GM19099 (cell line): Measurements from ENCODE around the gene ANKZF1.

Experiments
- POLR2A ChIP-seq: IDR thresholded peaks from 3 replicates; pipeline ENCODE4 v1.6.1; 2011; ENCODE audit warnings: low read depth; ENCODE audit not compliant: insufficient read length; ENCODE audit errors: extremely low read depth

Gene ANKZF1

DNA sequence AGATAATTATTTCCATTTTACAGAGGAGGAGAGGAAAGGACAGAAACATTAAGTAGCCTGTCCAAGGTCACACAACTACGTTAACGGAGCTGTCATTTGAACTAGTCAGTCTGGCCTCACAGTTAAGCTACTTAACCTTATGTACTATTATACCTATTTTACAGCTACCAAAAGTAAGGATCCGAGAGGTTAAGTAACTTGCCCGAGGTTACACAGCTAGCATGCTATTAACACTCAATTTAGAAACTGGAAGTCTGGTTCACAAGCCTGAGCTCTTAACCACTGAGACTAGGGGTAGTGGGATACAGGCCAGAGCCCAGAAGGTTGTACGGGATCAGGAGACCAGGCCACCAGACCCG is 15.2 kb downstream of the ANKZF1 start:
- no peak for TF ChIP-seq POLR2A

DNA sequence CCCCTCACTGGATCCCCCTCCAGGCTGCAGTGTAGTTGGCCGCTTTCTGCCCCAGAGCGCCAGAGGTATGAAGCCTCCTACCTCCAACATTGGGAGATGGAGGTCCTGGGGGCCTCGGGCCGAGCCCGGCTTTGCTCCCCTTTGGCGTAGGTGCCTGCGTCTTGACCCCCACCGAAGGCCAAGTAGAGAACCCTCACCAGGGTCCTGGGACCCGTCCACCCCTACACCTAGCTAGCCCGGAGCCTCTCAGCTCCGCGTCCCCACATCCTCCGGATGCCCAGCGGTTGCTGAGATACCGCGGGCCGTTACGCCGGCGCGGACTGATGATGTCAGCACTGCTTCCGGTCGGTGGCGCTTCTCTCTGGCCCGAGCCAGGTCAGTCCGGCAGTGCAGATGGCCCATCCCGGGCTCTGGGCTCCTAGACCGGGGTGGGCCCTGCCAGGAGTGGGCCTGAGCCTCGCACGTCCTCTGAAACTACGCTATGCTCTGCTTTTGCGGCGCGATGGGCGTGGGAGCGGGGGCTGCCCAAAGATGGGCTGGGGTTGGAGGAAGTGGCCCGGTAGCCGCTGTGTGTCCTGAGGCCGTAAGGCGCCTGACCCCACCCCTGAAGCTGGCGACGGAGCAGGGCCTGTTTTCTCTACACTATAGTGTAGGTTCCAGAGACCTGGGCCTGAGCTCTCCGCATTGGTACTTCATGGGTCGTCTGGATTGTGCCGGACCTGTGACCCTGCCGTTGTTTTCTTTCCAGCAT is 15.7 kb downstream of the ANKZF1 start, which contains the start of the genes GLB1L and STK16:
TSS of gene GLB1L (minus strand) at position 297 of the 751 bp plus-strand sequence. CDS start 1,871 bp downstream, outside the sequence.
TSS of gene STK16 (plus strand) at position 332 of the 751 bp plus-strand sequence. CDS start 521 bp downstream, outside the sequence.
- TF ChIP-seq POLR2A, result peak; percentile 89

DNA sequence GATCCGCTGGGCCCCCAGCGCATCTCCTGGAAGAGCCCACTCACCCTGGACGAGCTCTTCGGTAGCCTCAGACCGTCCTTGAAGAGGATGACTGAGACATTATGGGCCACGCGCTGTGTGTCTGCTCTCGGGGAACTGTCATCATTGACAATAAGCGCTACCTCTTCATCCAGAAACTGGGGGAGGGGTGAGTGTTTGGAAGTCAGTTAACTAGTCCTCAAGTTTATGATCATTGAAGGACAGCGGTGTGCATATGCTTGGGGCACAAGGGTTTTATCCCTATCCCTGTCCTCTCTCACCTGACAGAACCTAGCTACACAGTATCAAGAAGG is 16.3 kb downstream of the ANKZF1 start:
- TF ChIP-seq POLR2A, result no peak

DNA sequence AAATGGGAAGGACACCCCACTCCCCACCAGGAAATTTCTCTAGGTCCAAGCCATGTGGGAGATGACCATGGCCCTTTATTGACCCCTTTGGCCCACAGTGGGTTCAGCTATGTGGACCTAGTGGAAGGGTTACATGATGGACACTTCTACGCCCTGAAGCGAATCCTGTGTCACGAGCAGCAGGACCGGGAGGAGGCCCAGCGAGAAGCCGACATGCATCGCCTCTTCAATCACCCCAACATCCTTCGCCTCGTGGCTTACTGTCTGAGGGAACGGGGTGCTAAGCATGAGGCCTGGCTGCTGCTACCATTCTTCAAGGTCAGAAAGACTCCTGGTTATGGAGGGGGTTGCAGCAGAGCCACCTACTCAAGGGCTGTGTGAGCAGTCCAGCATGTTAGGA is 17.0 kb downstream of the ANKZF1 start:
- peak; percentile 29 for TF ChIP-seq POLR2A

DNA sequence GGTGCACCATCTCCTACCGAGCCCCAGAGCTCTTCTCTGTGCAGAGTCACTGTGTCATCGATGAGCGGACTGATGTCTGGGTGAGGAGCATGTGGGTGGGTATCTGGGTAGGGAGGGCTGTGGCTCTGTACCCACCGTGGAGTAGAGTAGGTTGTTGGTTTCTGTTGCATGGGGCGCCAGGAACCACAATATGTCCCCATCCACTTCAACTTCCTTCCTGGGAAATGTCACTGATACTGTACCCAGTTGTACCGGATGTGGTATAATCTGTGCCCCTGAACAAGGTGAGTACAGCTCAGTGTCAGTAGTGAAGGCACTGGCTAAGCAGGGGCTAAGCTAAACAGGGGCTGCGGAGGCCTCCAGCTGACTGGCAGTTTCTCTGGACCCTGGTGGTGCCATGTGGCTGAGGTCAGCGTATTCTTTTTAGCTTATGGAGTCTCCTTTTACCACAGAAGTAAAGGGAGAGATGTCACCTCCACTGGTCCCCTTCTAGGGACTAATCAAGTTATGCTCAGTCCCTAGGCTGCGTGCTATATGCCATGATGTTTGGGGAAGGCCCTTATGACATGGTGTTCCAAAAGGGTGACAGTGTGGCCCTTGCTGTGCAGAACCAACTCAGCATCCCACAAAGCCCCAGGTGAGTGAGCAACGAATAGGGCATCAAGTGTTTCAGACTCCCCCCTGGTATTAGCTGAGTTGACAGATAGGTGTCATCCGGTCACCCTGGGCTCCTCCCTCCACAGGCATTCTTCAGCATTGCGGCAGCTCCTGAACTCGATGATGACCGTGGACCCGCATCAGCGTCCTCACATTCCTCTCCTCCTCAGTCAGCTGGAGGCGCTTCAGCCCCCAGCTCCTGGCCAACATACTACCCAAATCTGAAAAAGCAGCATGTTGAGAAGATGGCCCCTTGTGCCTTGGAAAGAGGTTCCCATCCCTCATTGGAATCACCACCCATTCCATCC is 18.4 kb downstream of the ANKZF1 start:
- TF ChIP-seq POLR2A, result peak; percentile 30

DNA sequence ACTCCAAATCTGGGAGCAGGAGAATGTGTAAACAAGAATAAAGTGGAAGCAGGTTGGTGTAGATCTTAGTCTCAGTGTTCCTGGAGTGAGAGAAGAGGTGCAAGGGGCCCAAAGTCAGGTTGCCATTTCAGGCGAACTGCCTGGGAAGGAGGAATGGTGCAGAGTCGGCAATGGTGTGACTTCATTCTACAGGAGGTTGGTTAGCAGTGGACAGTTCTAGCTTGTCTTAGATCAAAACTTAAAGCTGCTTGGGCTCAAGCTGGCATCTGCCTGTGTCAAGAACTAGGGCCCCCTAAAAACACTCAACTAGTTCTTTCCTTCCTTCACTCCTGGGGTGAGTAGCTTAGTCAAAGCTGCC is 19.2 kb downstream of the ANKZF1 start:
- no peak for TF ChIP-seq POLR2A

DNA sequence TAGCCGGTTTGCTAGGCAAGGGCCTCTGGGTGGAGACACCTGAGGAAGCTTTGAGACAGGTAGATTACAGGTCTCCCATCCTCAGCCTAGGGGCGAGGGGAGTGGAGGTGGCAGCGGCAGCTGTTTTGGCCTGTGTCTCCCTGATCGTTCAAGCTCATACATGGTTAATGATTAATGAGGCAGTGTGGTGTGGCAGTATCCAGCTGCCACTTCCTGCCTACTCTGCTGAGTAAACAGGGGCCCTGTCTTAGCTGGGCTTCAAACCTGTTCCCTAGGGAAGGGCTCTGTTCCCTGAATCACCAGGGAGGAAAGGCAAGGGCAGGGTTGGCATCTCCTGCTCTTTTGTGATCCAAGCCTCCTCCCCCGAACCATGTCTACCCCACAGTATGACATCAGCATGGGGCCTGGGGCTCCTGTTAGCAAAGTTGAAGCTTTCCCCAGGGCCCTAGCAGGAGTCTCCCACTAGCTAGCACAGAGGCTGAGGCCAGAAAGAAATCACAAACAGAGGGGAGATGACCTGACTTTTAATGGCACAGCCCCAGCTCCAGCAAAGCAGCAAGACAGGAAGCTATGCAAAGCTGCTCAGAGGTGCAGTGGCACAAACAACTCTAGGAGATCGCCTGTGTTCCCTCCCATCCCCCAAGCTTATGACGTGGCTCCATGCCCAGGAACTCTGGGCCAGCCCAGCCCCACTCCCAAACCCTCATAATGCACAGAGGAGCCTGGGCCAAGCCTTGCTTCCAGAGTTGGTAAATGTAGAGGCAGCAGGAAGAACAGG is 19.8 kb downstream of the ANKZF1 start:
- TF ChIP-seq POLR2A, result peak; percentile 59

DNA sequence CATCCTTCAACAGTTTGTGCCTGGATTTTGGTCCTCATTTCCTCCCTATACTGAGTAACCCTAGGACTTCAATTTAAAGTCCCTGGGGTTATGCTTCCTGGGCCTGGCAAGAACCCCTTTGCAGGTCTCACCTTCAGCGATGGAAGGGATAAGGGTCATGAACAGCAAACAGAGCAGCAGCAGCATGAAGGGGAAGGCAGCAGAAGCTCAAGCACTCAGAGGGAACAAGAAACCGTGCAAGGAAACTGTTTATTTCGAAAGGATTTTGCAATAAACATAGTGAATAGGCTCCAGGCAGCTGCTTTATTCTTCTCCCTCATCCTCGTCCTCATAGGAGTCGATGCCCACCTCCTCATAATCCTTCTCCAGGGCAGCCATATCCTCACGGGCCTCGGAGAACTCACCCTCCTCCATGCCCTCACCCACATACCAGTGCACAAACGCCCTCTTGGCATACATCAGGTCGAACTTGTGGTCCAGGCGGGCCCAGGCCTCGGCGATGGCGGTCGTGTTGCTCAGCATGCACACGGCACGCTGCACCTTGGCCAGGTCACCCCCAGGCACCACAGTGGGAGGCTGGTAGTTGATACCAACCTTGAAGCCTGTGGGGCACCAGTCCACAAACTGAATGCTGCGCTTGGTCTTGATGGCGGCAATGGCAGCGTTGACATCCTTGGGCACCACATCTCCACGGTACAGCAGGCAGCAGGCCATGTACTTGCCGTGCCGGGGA is 20.6 kb downstream of the ANKZF1 start:
- no peak for TF ChIP-seq POLR2A

DNA sequence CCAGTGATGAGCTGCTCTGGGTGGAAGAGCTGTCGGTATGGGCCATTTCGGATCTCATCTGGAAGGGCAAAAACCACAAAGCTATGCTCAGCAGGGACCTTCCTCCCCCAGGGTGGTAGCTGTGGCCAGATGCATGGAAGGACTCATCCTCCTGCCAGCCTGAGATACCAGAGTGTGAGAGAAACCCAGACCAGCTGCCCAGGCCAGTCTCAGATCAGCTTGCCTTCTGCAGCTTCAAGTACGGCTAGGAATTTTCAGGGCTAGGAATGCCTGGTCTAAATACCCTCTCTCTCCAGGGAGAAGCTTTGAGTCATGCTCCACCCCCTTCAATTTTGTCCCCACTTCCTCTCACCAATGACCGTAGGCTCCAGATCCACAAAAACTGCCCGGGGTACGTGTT is 22.1 kb downstream of the ANKZF1 start:
- no peak for TF ChIP-seq POLR2A

DNA sequence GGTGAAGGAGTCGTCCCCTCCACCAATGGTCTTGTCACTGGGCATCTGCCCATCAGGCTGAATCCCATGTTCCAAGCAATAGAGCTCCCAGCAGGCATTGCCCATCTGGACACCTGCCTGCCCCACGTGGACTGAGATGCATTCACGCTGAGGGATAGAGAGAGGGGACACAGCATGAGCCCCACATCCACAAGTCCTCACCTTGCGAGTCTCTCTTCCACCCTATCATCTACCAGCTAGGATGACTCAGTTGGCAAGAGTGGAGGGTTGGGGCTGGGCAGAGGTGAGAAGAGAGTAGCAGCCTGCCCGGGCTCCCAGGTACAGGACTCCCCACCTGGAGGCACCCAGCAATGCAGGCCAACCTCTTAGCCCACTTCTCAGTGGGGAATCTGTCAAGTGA is 22.5 kb downstream of the ANKZF1 start:
- no peak for TF ChIP-seq POLR2A

DNA sequence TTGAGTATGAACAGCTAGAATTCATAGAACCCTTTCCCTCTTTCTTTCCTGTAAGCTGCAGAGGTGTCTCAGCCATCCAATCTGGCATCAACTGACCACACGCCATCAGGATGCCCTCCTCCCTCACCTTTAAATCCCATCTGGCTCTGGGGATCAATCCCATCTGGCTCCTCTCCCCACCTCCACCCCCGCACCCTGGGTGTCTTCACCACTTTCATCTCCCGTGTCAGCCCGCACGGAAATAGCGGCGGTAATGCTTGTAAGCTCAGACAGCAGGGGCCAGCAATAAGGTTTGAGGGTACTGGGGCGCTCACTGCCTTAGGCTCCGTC is 22.9 kb downstream of the ANKZF1 start:
- no peak for TF ChIP-seq POLR2A

DNA sequence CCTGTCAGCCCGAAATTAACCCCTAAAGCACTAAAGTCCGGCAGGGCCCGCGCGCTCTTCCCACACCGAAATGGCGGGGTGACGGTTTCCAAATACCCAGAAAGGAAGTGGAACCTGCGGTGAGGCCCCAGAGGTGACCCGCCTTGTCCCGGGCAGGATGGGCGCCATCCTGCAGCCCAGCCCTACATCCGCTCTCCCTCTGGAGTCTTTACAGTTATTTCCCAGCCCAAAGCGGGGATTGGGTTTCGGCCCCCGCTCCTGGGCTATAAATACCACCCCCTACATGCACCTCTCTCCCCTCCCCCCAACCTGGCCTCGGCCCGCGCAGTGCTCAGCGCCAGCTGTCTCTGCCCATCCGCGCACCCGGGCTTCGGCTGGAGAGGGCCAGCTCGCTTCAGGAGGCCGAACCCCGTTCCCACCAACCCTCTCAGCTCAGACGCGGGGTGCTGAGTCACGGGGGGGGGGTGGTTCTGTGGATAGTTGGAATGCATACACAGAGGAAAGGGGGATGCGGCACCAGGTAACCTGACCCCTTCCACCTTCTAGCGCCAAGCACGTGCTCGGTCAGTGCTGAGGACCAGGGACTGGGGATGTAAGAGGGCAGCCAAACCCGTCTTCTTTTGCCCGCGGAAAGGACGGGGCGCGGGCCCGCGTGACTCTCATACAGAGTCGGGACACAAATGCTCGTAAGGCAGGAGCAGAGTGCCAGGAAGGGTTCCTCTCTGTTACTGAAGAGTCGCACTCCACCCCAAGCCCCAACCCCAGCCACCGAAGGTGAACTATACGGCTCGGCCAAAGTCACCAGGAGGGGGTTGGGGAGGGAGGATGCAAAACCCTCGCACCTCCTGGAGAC is 23.5 kb downstream of the ANKZF1 start, which contains the start of gene TUBA4B:
TSS of gene TUBA4B (plus strand) at position 344 of the 853 bp plus-strand sequence. CDS start at position 509, 165 bp downstream.
- no peak for TF ChIP-seq POLR2A

DNA sequence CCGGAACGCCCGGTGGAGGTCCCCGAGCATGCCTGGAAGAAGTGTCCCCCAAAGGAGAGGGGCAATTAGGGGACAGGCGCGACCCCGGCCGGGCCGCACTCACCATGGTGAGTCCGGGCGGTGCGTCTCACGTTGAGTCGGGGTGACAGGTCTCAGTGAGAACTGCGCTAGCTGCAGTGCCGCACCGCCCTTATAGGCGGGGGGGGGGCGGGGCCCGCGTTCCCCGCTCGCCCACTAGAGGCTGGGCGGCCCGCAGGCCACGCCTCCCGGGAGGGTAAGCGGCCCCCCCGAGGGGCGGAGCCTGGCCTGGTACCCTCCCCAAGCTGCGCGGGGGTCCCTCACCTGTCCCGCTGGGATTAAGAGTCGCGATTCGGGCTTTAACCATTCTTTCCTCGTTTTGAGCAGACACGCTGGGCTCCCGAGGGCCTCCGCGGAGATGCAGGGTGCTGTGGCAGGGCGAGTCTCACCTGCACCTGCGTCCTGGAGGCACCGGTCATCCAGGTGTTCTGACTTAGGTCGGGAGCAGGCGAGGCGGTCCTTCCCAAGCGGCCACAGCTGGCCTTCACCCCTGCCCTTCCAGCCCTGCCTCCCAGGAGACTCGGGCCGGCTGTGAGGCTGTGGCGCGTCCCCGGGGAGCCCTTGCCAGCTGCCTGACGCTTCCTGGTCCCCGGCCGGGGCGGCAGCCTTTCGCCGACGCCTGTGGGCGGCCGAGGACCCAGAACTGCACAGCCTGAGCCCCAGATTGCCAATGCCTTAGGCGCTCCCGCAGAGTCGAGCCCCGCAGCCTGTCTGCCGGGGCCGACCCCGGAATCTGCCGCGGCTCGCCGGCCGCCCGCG is 24.4 kb downstream of the ANKZF1 start, which contains the start of gene TUBA4A:
TSS of gene TUBA4A (minus strand) at position 166 of the 837 bp plus-strand sequence. CDS start at position 106, 60 bp downstream.
- peak; percentile 100 for TF ChIP-seq POLR2A
